Osteoblast (primary cell): ENCODE data around the gene PTPN3. TPM values are rescaled to one million over a fixed set of nuclear protein-coding genes. Genes with fewer than 3 reads are reported as not detected.

ENCODE experiments used
- DNase-seq: peaks from one replicate; pipeline ENCODE4 v3.0.0; 2011; ENCODE audit warnings: low spot score, mixed read lengths; ENCODE audit not compliant: insufficient read length; ENCODE audit errors: missing footprints
- H2AFZ ChIP-seq: 2 replicates; pipeline ENCODE4 v1.6.0; 2011; ENCODE audit warnings: mild to moderate bottlenecking, low read length
- H3K27ac ChIP-seq: 2 replicates; pipeline ENCODE4 v1.5.1; 2011; ENCODE audit warnings: mild to moderate bottlenecking, low read depth, low read length, moderate library complexity
- H3K27me3 ChIP-seq: 2 replicates; pipeline ENCODE4 v1.6.0; 2012; ENCODE audit warnings: mild to moderate bottlenecking, control low read depth, inconsistent platforms, low read length, moderate library complexity; ENCODE audit not compliant: insufficient read depth
- H3K36me3 ChIP-seq: 2 replicates; pipeline ENCODE4 v1.5.1; 2011; ENCODE audit warnings: mild to moderate bottlenecking, low read length, control low read depth, moderate library complexity; ENCODE audit not compliant: insufficient read depth
- H3K4me1 ChIP-seq: 2 replicates; pipeline ENCODE4 v1.5.1; 2011; ENCODE audit warnings: mild to moderate bottlenecking, low read length, control low read depth, moderate library complexity; ENCODE audit not compliant: insufficient read depth
- H3K4me2 ChIP-seq: 2 replicates; pipeline ENCODE4 v1.6.0; 2011; ENCODE audit warnings: mild to moderate bottlenecking, low read length; ENCODE audit not compliant: insufficient read depth
- H3K4me3 ChIP-seq: fragments of 200-600 bp; sonication (generic); 3 replicates; pipeline ENCODE4 v1.5.1; 2012; ENCODE audit warnings: mild to moderate bottlenecking, low read length, inconsistent platforms; ENCODE audit not compliant: insufficient read depth
- H3K79me2 ChIP-seq: 2 replicates; pipeline ENCODE4 v1.6.0; 2012; ENCODE audit warnings: mild to moderate bottlenecking, low read length, control low read depth, inconsistent platforms; ENCODE audit not compliant: insufficient read depth
- H3K9me3 ChIP-seq: 2 replicates; pipeline ENCODE4 v1.5.1; 2011; ENCODE audit warnings: low read depth, low read length, control low read depth
- H4K20me1 ChIP-seq: 2 replicates; pipeline ENCODE4 v1.6.0; 2012; ENCODE audit warnings: mild to moderate bottlenecking, low read length, control low read depth; ENCODE audit not compliant: insufficient read depth
- CTCF ChIP-seq: IDR thresholded peaks from 2 replicates; pipeline ENCODE4 v1.5.1; 2011; ENCODE audit warnings: mild to moderate bottlenecking, low read depth, low read length, moderate library complexity; ENCODE audit errors: extremely low read depth
- total RNA-seq: library from RNA; depleted of rRNA; stranded (reverse); fragments of >200 nt; gene quantifications from 2 replicates; pipeline ENCODE4 v1.2.3, GENCODE V29; 2012

The PTPN3 gene
- total RNA-seq, 1 donor = 2.9 TPM

- Histone ChIP-seq H3K9me3 (no peaks in the 10 kb centered on the region), H3K27ac (no peak overlapping the region), H3K79me2 (no peaks in the 10 kb centered on the region), H3K4me1 (peaks cover 4% of the 10 kb centered on the region), H3K4me2 (no peak overlapping the region), H3K36me3 (no peaks in the 10 kb centered on the region), H4K20me1 (no peaks in the 10 kb centered on the region), H3K27me3 (no peaks in the 10 kb centered on the region), H3K4me3 (no peak overlapping the region), H2AFZ (no peak overlapping the region)
- no peak for TF ChIP-seq CTCF
- DNase-seq = no peak
Observed at GRCh38 chr9:109437286-109437685, 60.8 kb downstream of the PTPN3 start.

- Histone ChIP-seq H3K27me3 (no peaks in the 10 kb centered on the region), H3K27ac (no peak overlapping the region), H3K9me3 (no peaks in the 10 kb centered on the region), H3K4me1 (peaks cover 3% of the 10 kb centered on the region), H3K36me3 (no peaks in the 10 kb centered on the region), H3K79me2 (no peaks in the 10 kb centered on the region), H2AFZ (no peak overlapping the region), H3K4me2 (no peak overlapping the region), H4K20me1 (no peaks in the 10 kb centered on the region), H3K4me3 (no peak overlapping the region)
- DNase-seq = no peak
- no peak for TF ChIP-seq CTCF
Observed at GRCh38 chr9:109436071-109436470, 62.0 kb downstream of the PTPN3 start.

- no peak overlapping the region for H3K4me3 ChIP-seq
- H3K27me3 ChIP-seq = no peaks in the 10 kb centered on the region
- no peaks in the 10 kb centered on the region for H4K20me1 ChIP-seq
- no peaks in the 10 kb centered on the region for H3K79me2 ChIP-seq
- TF ChIP-seq CTCF = no peak
- no peaks in the 10 kb centered on the region for H3K4me1 ChIP-seq
- no peak overlapping the region for H3K4me2 ChIP-seq
- H3K36me3 ChIP-seq = no peaks in the 10 kb centered on the region
- H3K9me3 ChIP-seq = no peaks in the 10 kb centered on the region
- H3K27ac ChIP-seq = no peak overlapping the region
- no peak for DNase-seq
- H2AFZ ChIP-seq = no peak overlapping the region
Observed at GRCh38 chr9:109433476-109433875, 64.6 kb downstream of the PTPN3 start.

- Histone ChIP-seq H3K79me2 (no peaks in the 10 kb centered on the region), H3K9me3 (no peaks in the 10 kb centered on the region), H3K4me3 (no peak overlapping the region), H2AFZ (no peak overlapping the region), H3K4me1 (no peaks in the 10 kb centered on the region), H4K20me1 (no peaks in the 10 kb centered on the region), H3K4me2 (no peak overlapping the region), H3K36me3 (no peaks in the 10 kb centered on the region), H3K27ac (no peak overlapping the region), H3K27me3 (no peaks in the 10 kb centered on the region)
- DNase-seq = no peak
- TF ChIP-seq CTCF = no peak
Observed at GRCh38 chr9:109430231-109430630, 67.9 kb downstream of the PTPN3 start.
